Measurements from ENCODE around the gene CCDC12. TPM values are rescaled to one million over a fixed set of nuclear protein-coding genes. Genes with fewer than 3 reads are reported as not detected.

CCDC12 gene
- total RNA-seq, 1 donor from 2014 or later, result 17.5 TPM

DNA sequence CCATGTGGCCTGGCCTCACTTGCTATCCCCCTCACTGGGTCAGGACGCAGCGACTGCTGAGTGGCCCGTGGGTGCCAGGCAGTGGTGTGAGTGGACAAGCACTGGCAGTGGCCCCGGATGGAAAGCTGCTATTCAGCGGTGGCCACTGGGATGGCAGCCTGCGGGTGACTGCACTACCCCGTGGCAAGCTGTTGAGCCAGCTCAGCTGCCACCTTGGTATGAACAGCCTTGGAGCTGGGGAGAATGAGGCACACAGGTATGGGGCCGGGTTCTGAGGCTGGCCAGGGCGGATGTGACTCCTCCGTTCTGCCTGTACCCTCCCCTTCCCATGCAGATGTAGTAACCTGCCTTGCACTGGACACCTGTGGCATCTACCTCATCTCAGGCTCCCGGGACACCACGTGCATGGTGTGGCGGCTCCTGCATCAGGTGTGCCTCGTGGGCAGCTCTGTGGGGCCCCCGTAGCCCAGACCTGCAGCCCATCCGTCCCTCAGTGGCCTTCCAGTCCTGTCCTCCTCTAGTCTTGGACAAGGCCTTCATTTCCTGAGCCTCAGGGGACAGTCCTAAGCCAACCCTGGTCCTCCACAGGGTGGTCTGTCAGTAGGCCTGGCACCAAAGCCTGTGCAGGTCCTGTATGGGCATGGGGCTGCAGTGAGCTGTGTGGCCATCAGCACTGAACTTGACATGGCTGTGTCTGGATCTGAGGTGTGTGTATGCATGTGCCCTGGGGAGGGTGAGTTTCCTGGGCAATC lies 31.1 kb upstream of the CCDC12 start:
- no peak for DNase-seq

DNA sequence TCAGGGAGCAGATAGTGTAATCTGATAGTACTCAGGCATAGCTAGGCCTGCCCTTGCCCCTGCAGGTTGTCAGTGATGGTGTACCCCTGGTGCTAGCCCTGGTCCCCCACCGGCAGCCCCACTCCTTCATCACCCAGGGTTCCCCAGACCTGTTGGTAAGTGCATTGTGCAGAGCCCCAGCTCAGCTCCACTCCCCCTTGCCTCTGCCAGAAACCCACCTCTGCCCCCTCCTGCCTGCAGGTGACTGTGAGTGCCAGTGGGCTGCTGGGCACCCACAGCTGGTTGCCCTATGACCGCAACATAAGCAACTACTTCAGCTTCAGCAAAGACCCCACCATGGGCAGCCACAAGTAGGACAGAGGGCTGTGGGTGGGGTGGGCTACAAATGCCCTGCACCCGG lies 30.5 kb upstream of the CCDC12 start:
- no peak for DNase-seq

DNA sequence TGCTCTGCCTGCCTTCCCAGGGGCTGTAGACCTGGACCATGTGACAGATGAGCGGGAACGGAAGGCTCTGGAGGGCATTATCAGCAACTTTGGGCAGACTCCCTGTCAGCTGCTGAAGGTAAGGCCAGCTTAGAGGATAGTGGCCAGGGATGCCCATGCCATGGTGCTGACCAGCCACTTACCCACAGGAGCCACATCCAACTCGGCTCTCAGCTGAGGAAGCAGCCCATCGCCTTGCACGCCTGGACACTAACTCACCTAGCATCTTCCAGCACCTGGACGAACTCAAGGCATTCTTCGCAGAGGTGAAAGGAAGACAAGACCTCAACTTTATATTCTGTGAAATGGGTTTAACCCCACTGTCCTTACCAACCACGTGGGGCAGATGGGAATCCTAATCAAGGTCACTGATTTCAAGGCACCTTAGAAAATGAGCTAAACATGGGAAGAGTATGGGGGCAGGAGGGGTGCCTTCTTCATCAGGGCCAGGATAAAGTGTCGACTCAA lies 29.7 kb upstream of the CCDC12 start:
- DNase-seq, result no peak

DNA sequence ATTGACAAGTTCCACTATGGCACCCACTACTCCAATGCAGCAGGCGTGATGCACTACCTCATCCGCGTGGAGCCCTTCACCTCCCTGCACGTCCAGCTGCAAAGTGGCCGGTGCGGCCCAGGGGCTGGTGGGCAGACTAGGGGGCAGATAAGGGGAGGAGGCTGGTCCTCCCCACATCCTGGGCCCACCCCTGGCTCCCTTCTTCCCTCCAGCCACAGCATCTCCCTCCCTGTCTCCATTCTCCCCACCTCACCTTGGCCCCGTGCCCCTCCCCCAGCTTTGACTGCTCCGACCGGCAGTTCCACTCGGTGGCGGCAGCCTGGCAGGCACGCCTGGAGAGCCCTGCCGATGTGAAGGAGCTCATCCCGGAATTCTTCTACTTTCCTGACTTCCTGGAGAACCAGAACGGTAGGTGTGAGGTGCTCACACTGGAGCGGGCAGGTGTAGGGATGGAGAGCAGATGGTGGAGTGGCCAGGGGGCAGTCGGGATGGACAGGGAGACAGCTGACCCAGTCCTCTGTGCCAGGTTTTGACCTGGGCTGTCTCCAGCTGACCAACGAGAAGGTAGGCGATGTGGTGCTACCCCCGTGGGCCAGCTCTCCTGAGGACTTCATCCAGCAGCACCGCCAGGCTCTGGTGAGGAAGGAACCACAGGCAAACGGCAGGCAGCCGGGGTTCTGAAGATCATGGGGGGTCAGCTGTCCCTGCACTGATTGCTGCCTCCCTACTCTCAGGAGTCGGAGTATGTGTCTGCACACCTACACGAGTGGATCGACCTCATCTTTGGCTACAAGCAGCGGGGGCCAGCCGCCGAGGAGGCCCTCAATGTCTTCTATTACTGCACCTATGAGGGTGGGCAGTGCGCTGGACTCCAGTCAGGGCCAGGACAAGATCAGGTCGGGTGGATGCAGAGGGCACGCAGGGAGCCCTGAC lies 28.9 kb upstream of the CCDC12 start:
- no peak for DNase-seq

DNA sequence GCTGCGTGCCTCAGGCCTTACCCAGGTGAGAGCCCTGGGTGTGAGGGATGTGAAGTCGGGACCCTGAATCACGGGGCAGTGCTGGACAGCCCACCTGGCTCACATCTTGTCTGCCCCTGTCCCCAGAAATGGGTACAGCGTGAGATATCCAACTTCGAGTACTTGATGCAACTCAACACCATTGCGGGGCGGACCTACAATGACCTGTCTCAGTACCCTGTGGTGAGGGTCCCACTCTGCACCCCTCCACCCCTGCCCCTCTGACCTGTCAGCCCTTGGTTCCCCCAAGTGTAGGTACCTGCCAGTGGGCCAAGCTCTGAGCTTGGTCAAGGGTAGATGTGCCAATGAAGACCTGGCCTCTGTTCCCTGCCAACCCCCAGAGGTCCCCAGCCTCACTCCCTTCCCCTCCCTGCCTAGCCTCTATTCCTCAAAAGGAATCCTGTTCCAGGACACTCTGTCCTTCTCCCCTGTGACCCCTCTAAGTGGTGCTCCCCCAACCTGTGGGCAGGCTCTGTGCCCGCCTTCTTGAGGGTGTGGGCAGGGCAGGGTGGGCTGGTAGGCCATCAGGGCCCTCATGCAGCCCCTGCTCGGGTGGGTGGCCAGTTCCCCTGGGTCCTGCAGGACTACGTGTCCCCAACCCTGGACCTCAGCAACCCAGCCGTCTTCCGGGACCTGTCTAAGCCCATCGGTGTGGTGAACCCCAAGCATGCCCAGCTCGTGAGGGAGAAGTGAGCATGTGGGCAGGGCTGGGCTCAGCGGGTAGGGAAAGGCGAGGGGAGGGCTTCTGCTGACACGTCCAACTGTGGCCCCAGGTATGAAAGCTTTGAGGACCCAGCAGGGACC lies 28.0 kb upstream of the CCDC12 start:
- no peak for DNase-seq

DNA sequence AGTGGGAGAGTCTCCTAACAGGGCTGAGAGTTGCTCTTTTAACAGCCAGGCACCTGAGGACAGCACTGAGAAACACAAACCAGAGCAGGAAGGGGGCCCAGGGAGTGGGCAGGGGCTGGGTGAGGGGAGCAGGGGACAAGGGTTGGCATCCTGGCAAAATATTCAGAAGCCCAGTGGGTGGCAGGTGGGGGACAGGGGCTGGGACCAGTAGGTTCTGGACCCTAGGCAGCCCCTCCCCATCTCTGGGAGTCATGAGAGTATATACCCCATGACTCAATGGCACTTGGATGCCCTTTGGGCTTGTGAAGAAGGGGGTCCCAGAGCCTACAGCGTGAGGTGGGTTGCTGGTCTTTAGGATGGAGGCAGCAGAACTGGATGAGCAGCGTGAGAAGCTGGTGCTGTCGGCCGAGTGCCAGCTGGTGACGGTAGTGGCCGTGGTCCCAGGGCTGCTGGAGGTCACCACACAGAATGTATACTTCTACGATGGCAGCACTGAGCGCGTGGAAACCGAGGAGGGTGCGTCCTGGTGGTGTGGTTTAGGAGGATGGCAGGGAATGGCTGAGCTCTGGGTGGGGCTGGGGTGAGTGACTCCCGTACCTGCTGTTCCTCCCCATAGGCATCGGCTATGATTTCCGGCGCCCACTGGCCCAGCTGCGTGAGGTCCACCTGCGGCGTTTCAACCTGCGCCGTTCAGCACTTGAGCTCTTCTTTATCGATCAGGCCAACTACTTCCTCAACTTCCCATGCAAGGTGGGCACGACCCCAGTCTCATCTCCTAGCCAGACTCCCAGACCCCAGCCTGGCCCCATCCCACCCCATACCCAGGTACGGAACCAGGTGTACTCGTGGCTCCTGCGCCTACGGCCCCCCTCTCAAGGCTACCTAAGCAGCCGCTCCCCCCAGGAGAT lies 27.2 kb upstream of the CCDC12 start:
- DNase-seq, result no peak

DNA sequence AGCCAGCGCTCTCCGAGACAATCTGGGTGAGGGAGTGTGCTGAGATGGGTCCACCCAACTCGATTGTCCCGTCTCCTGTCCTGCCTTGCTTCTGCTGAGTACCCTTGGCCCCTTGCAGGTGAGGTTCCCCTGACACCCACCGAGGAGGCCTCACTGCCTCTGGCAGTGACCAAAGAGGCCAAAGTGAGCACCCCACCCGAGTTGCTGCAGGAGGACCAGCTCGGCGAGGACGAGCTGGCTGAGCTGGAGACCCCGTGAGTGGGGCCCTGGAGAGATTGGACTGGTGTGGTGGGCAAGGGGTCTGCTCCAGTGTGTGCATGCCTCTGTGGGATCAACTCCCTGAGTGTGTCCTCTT lies 26.5 kb upstream of the CCDC12 start:
- DNase-seq, result no peak

DNA sequence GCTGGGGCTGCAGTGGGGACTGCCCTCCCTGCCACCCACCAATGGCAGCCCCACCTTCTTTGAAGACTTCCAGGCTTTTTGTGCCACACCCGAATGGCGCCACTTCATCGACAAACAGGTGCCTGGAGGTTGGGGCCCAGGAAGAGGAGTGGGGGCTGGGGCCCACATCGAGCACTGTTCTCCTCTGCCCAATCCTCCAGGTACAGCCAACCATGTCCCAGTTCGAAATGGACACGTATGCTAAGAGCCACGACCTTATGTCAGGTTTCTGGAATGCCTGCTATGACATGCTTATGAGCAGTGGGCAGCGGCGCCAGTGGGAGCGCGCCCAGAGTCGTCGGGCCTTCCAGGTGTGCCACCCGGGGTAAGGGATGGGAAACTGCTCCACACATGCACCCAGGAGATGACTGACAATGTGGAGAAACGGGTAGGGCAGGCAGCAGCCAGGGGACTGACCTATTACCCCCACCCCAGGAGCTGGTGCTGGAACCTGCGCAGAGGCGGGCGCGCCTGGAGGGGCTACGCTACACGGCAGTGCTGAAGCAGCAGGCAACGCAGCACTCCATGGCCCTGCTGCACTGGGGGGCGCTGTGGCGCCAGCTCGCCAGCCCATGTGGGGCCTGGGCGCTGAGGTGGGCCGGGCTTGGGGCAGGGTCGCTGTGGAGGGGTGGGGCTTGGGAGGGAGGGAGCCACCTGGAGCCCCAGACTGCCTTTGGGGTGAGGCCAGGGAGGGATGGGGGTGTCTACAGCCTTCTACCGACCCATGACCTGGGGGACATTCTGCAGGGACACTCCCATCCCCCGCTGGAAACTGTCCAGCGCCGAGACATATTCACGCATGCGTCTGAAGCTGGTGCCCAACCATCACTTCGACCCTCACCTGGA lies 25.9 kb upstream of the CCDC12 start:
- no peak for DNase-seq

DNA sequence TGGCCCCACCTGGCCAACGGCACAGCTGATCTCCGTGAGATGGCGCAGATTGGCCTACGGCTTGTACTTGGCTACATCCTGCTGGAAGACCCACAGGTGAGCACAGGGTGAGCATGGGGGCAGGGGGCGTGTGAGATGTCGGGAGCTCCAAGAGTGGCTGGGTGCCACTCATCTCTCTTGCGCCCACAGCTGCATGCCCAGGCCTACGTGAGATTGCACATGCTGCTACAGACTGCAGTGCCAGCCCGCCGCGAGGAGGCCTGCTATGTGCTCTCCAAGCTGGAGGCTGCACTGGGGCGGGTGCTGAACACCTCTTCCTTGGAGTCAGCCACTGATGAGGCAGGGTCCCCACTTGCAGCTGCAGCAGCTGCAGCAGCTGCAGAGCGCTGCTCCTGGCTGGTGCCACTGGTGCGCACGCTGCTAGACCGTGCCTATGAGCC lies 25.2 kb upstream of the CCDC12 start:
- no peak for DNase-seq

DNA sequence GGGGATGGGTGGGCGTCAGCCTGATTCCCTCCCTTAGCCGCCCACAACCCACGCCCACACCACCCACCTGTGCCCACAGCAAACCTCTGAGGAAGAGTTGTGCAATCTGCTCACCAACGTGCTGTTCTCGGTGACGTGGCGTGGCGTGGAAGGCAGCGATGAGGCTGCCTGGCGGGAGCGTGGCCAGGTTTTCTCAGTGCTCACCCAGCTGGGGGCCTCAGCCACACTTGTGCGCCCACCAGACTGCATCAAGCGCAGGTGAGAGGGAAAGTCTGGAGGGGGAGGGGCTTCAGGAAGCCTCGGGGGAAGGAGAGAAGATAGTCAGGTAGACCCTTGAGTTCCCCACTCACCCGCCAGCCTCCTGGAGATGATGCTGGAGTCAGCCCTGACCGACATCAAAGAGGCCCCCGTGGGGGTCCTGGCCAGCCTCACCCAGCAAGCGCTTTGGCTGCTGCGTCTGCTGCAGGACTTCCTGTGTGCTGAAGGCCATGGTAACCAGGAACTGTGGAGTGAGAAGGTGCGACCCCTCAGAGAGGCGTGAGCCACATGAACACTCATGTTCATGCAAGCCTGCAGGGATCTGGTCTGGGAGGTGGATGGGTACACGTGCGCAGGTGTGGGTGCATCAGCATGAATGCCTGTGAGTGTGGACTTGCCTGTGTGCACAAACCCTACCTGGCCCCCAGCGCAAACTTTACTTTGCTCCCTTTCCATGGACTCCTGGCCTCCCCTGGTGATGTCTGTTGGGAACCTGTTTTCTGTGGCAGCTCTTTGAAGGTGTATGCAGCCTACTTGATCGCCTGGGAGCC lies 24.6 kb upstream of the CCDC12 start:
- no peak for DNase-seq

DNA sequence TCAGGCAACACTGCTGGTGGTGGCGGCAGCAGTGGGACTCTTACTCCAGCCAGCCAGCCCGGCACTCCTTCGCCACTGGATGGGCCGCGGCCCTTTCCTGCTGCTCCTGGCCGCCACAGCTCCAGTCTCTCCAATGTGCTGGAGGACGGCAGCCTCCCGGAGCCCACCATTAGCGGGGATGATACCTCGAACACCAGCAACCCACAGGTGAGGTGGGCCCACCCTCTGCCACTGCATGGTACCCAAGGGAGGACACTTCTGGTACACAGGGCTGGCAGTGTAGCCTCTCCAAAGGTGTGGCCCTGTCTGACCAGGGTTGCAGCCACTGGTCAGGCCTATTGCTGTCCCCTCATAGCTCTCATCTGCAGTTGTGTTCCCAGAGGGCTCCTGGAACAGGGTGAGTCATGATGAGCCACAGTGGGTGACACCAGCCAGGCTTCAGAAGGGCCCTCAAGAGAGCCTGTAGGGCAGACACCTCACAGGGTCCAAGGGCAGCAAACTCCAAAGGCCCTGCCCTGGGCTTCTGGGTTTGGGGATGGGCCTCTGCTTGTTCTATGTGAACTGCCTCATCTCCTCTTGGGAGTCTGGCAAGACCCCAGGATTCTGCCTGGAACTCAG lies 23.8 kb upstream of the CCDC12 start:
- no peak for DNase-seq

DNA sequence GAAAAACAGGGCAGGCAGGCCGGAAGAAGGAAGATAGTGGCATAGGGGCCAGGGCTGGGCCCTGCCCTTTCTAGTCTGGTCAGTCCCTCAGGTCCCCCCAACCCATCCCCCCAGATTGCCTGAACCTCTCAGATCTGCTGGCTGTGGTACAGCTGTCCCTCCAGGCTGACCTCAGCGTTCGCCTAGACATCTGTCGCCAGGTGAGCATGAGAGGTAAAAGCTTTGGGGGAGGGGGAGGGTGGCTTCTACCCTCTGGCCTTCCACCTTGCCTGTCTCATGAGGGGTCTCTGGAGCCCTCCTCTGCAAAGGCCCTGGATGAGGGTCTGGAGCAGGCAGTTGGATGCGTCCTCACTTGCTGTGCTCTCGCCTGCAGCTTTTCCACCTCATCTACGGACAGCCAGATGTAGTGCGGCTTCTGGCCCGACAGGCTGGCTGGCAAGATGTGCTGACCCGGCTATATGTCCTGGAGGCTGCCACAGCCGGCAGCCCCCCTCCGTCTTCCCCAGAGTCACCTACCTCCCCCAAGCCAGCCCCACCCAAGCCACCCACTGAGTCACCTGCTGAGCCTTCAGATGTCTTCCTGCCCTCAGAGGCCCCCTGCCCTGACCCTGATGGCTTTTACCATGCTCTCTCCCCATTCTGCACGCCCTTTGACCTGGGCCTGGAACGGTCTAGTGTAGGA lies 23.1 kb upstream of the CCDC12 start:
- no peak for DNase-seq

DNA sequence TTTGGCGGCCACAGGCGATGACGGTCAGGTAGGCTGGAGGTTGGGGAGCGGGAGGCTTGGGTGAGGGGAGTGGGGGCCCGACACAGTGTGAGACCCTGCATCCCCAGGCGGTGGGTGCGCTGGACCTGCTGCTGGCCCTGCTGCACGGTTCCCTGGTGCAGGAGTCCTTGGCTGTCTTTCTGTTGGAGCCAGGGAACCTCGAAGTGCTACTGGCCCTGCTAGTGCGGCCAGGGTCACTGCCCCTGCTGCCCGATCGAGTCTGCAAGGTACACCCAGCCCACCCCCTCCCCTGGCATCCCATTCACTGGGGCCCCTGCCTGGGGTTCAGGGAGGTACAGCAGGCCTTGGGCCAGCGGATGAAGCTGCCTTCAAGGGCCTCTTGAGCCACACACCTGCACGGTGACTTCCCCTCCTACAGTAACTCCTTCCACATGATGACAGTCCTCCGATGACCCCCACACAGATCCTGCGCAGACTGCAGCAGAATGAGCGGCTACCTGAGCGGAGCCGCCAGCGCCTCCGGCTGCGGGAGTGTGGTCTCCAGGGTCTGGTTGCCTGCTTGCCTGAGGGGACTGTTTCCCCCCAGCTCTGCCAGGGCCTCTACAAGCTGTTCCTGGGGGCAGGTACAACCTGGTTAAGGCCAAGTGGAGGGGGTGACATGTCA lies 22.4 kb upstream of the CCDC12 start:
- DNase-seq, result no peak

DNA sequence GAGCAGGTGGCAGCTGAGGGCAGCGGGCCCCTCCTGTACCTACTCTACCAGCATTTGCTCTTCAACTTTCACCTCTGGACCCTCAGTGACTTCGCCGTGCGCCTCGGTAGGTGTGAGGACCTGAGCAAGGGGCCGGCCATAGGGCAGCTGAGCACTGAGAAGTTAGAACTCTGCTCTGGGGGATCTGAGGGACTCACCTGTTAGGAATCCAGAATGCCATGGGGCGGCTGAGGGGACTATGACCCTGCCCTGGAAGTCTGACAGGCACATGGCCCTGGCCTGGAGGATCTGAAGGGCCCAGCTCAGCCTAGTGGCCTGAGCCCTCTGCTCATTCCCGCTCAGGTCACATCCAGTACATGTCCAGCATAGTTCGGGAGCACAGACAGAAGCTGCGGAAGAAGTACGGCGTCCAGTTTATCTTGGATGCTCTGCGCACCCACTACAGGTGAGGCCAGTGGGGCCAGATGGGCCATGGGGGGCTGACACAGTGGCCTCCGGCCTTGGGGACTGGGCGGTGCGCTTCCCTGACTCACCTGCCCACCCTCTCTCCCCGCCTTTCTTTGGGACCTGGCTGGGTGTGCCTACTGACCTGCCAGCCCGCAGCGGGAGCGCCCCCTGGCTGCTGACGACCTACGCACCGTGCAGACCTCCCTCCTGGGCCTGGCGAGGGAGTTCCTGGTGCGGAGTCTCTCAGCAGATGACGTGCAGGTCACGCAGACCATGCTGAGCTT lies 21.7 kb upstream of the CCDC12 start:
- DNase-seq, result no peak

DNA sequence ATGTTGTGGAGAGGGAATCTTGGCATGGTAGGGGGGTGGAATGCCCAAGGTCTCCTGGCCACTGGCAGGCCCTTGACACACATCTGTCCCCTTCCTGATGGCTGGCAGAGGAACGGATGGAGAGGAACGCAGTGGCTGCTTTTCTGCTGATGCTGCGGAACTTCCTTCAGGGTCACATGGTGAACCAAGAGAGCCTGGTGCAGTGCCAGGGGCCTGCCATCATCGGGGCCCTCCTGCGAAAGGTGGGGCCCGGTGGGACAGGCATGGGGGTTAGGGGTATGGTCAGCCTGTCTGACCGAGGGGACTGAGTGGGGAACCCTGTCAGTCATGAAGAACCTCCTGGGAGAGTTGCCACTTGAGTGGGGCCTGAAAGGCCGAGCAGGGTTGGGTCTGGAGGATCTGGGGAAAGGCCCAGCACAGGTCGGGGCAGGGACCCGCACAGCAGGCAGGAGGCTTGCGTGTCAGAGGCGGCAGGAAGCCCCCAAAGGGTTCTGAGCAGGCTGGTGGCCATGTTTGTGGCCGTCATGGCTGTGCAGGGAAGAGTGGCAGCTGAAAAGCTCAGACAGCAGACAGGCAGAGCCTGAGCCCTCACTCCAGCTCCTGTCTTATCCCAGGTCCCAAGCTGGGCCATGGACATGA lies 21.0 kb upstream of the CCDC12 start:
- DNase-seq, result no peak

DNA sequence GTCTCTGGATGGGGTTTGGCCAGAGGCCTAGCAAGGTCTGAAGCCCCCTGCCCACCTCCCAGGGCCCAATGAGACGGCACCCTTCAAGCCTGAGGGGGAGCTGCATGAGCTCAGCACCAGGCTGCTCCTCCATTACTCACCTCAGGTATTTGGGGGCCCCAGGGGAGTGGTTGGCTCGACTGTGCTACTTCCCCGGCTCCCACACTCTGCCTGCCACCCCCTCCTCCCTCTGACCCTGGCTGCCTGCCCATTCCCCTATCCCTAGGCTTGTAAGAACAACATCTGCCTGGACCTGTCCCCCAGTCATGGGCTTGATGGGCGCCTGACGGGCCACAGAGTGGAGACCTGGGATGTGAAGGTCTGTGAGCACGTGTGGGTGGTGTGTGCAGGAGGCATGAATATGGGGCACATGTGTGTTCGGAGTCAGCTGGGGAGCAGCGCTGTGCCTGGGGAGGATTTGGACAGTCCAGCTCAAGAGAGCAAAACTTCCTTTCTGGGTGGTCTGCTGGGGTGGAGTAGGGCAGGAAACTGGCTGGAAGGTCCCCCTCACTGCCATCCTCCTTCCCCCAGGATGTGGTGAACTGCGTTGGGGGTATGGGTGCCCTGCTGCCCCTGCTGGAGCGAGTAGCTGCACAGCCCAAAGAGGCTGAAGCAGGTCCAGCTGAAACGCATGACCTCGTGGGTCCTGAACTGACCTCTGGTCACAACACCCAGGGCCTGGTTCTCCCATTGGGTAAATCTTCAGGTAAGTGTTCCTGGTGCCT lies 20.3 kb upstream of the CCDC12 start:
- DNase-seq, result no peak
